Colon (tissue), 2 donors: ENCODE data around the gene TRPM3.

Experiments
- FAIRE-seq: peaks from 2 replicates; lab custom pipeline; 2012; peaks lifted over from hg19 to GRCh38; lab: Jason Lieb, UNC
- donor health status: control.
- donor health status: control.

TRPM3 gene

GRCh38 chr9:70947086-70947485 is 174.3 kb downstream of the TRPM3 start:
- FAIRE-seq = no peak

DNA sequence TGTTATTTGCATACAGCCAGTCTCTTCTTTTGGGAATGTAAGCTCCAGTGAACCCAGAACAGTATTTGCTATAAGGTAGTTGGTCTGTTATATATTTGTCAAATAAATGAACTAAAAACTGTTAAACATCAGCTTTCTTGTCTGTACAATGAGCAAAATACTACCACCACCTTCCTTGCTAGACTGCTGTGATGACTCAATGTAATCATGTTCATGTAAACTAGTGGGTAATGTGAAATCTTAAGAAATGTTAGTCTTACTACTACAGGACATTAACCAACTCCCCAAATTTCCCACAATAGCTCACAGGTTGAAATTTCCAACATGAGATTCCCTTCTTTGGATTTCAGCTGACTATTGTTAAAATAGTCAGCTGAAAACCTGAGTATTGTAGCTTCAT is 176.1 kb downstream of the TRPM3 start:
- no peak for FAIRE-seq

- no peak for FAIRE-seq
These were observed 180.2 kb downstream of the TRPM3 start for GRCh38 chr9:70941191-70941590.

DNA sequence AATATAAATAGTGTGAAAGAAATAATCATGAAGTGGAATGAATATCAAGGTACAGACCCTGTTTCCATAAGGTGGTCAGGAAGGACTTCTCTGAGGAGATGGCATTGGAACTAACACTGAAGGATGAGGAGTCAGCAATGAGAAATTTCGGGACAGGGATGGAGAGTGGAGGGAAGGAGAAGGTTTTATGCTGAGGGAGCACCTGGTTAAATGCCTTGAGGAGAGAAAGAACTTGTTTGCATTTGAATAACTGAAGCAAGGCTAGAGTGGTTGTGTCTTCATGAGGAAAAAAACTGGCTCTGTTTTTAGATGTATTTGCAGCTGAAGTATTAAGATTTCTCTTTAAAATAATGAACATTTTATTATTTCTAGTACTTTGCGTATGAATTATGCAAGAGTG is 180.8 kb downstream of the TRPM3 start:
- no peak for FAIRE-seq

GRCh38 chr9:70936536-70936935 is 184.9 kb downstream of the TRPM3 start:
- FAIRE-seq = no peak

- no peak for FAIRE-seq
These were observed 185.6 kb downstream of the TRPM3 start for GRCh38 chr9:70935856-70936255.

DNA sequence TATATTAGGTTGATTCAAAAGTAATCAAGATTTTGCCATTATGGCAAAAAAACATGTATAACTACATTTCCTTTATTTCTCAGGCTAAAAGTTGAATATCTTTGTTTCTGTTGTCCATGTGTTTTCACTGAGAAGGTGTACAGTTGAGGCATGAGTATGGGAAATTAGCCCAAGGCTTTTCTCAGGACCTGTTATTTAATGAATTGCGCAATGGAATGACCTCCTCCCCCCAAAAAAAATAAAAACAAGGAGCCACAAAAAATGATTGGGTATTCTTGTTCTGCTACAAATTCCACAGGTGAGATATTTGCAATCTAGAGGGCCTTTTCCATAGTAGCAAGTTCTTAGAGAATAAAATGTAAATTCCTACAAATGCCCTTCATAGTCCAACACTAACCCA is 186.8 kb downstream of the TRPM3 start:
- no peak for FAIRE-seq

GRCh38 chr9:70933321-70933720 is 188.1 kb downstream of the TRPM3 start:
- FAIRE-seq = no peak

- FAIRE-seq = no peak
These were observed 189.3 kb downstream of the TRPM3 start for GRCh38 chr9:70932097-70932496.

DNA sequence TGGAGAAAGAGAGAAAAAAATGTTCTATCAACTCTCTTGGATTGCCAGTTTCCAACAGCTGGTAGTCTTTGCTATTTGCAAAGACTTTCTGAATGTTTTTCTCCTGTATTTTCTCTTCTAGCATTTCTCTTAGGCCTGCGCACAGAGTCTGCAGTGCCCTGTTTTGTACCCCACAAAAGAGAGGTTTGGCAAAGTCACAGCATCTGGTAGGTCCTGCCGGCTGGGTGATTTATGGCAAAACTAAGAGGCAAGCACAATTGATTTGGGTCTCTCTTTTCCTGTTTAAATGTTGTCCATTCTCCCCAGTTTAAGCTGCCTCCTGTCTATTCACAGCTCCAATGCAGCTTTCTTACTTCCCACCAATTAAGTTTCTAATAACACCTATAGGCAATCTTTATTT is 193.9 kb downstream of the TRPM3 start:
- no peak for FAIRE-seq

DNA sequence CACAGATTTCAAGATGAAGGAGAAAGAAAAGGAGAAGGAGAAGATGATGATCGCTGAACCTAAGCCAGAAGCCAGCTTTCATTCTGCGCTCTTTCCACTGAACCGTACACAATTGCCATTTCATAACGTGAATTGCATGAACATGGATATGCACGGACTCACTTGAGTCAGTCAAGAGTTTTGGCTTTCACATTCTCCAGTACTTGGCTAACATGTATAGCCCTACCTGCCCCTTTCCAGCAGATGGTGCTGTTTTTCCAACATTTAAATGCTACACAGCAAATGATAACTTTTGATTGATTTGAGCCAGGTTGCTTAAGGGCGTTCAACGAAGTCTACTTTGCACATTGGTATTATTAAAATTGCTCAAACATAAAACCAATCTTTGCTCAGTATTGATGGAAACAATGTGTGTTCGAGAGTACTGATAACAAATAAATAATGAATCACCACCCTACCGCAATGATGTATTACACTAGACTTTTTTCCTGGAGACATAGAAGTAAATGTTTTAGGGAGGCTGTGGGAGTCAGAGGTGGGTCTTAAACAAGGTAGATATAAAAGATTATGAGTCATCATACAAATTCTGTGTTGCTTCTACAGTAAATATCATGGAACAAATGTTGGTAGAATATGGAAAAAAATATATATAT is 196.4 kb downstream of the TRPM3 start:
- FAIRE-seq = no peak

- no peak for FAIRE-seq
These were observed 197.0 kb downstream of the TRPM3 start for GRCh38 chr9:70924380-70924779.

- FAIRE-seq = peak; percentile 28
These were observed 197.5 kb downstream of the TRPM3 start for GRCh38 chr9:70923961-70924360.

DNA sequence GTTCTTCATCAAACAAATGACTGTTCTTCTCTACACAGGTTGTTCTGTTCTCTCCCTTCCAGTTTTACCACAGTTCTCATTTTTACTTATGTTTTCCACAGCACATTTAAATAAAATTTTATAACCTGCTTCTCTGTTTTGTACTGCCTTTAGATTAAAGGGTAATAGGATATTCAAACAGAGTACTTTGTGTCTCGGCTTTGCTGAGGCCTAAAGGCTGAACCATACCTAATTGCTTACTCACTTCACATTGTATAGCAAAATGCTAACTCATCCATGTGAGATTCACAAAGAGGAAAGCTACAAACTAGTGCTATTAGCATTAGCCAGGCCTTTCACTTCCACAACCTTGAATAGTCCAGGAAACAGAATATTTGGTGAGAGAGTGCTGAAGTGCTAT is 200.3 kb downstream of the TRPM3 start:
- FAIRE-seq = no peak

DNA sequence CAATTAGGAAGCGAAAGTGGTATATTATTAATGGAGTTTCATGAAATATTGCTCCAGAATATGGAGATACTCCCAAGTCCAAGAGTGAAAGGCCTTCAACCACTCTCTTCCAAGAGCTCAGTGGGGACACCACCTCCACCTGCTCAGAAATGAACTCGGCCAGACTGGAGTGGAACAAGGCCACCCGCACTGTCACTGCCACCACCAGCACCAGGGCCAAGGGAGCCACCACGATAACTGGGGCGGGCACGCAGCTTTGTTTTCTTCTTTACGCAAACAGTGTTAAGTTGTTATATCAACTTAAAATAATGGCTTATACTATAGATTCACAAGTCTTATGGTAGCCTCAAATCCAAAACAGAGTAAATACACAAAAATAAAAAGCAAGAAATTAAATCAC is 204.1 kb downstream of the TRPM3 start:
- no peak for FAIRE-seq

DNA sequence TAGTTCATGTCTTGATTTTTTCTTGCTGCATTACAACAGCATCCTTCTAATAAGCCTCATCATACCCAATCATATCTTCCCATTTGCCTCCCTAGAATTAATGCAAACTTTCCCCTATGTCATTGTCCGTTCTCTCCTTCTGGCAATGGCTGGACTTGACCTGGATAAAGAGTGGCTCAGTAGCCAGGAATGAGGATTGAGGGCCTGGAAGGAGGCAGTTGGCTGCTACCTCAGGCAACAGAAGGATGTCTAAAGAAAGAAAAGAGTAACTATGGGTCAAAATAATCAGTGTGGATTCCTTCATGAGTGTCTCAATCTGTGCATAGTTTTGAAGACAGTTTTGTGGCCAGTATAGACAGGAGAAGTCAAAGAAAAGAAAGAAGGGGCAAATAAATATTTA is 209.6 kb downstream of the TRPM3 start:
- no peak for FAIRE-seq

DNA sequence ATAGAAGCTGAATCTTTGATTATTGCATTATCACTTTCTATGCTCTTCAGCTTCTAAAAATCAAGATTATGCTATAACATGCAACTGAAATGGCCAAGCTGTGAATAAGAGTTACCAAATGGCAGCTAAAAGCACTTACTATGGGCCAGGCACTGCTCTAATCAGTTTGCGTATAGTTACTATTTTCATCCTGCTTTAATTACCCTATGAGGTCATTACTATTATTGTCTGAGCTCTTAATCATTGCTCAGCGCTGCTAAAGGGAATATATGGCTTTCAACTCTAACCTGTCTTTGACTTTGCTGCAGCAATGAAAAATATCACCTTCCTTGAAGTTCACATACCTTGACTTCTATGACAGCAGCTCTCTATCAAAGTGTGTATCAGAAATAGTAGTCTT is 210.8 kb downstream of the TRPM3 start:
- no peak for FAIRE-seq

DNA sequence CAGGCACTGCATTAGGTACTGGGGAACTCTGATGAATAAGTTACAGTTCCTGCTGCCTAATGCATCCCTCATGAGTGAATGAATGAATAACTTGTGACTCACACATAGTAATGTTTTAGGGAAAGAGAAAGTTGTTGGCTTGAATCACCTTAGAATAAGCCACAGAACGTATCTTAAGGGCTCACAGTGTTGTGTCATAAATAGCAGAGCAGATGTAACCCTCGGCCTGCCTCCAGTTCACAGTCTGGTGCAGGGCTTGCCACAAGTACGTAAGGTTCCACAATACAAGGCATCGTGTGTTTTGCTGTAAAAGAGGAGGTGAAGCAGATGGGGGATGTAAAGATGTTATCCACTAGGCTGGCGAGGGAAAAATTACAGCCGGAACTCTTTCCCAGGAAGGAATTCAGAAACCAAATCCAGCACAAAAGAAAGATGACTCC is 218.7 kb downstream of the TRPM3 start:
- FAIRE-seq = no peak

DNA sequence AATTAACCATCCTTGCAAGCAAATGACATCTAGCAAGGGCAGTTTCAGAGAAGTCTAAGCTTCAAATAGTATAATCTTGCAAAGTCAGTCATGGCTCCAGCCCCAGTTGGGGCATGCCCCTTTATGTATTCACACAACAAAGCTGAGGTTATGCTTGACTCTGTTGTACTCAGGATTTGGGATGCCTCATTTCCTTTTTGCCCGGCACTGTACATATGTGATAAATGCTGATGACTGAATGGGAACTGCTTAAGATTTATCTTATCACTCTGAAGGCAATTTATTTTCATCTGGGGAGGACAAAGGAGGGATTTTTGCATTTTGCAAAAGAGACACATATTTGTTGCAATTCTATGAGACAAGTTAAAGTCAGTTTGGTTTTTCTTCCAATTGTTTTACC is 219.2 kb downstream of the TRPM3 start:
- no peak for FAIRE-seq

GRCh38 chr9:70901746-70902145 is 219.7 kb downstream of the TRPM3 start:
- no peak for FAIRE-seq

DNA sequence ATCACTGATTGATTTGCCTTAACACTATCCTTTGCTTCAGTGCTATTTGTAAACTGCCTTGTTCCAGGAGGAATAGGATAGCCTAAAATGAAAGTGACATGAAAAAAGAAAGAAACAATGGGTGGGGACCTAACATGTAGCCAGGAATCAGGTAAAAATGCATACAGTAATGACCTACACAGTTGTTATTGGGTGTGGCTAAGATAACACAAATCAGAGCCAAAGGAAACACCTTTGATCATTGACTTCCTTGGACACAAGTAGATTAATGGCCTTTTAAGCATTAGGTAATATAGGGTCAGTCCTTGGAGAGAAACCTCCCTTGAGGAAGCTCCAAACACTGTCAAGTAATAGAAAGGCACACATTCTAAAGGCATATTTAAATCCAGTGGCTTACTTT is 220.4 kb downstream of the TRPM3 start:
- no peak for FAIRE-seq

DNA sequence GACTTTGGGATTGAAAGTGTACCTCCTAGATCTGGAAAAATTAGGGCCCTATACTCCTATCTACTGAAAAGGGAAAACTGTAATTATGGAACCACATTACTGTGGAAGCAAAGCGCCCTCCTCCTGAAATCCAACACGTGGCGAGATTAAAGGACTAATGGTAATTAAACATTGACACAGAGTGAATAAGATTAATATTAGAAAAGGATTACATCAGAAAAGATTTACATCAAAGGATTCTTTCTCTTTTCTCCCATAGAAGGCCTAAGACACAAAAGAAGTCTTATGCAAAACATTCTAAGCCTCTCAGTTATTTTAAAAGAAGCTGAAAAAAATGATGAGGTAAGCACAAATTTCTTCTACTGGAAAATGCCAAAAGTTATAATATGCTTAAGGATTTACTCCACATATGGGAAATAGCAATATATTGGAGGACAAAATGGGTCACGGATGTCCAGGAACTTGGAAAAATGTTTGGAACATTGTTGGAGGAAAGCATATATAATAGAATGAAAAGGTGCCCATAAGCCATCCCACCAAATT is 227.8 kb downstream of the TRPM3 start:
- no peak for FAIRE-seq

DNA sequence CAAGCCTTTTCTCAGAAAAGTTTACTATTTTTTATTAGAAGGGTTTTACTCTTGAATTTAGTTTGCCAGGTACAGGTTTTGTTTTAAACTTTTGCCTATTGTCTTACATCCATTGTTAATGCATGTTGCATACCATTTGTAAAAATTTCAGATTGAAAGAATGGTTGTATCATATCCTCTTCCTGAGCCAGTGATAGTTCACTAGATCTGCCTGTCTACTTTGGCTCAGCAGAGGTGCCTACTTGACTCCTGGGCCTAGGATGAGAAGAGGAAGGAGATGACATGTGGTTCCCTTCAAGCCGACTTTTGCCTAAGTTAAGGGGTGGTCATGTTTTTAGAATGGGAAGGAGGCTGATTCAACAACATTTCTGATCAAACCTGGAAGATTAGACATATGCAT is 232.9 kb downstream of the TRPM3 start:
- FAIRE-seq = no peak

DNA sequence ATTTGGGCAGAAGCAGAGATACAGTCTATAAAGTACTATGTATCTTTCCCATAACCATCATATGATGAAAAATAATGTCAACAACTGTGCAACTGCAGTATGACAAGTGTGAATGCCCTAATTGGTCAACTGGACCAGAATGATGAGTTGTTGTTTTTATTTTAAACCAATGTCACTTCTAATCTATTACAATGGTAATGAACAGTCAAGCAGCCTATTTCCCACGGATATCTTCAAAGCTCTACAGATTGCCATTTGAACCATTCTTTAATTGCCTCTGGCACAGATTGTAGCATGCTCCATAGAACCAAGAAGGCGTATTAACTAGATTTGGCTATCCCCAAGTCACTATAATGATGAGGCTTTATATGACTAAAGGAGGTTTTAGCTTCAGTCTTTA is 233.6 kb downstream of the TRPM3 start:
- no peak for FAIRE-seq
